22Rv1 (cell line): ENCODE measurements around the gene CABLES1.

ENCODE experiments used
- H3K27ac ChIP-seq: fragments of 450-650 bp; 2 replicates; pipeline ENCODE4 v1.5.1; 2017
- ZFX ChIP-seq: fragments of 450-650 bp; IDR thresholded peaks from 2 replicates; pipeline ENCODE4 v1.6.1; 2017; ENCODE audit warnings: antibody characterized with exemption, borderline replicate concordance
- TF ChIP-seq, protein P1 (sequence below): fragments of 450-650 bp; IDR thresholded peaks from 2 replicates; pipeline ENCODE4 v1.5.1; 2017; ENCODE audit warnings: mild to moderate bottlenecking

The CABLES1 gene

DNA sequence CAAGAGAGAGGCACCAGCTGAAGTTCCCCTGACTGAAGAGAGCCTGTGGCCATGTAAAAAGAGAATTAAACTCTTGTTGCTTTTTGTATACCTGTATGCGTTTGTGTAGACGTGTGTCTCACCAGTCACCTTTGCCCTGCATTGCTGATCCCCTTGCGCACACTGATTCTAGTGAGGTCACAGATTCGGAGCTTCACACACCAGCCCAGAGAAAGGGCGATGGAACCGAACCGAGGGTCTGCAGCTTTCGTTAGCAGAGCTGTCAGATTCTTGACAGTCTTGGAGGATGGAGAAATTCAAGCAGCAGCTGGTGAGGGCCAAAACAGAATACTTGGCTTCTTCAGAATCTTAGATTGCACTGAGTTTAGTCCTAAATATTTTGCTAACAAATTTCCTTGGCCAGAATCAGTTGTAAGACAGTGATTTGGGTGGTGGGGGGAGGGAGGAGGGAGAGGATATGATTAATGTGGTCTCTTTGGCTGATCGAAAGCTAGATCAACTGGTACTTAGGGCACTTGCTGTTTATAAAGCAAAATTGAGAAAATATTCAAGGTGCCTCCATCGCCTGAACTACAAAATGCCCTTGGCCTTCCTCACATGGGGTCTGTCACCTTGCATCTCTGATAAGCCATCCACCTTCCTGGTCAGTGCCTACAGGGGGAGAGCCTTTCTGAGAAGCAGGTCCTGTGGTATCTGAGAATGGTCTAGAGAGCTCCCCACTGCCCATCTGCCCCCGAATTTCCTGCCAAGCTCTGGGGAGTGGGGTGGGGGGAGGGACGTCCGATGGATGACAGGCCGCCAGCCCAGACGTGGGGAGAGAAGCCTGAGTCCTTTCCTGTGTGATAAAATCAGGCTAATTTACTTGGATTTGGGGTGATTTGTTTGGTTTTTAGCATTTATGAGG is 123.5 kb downstream of the CABLES1 start:
- TF ChIP-seq ZFX: no peak
- TF ChIP-seq, protein P1, sequence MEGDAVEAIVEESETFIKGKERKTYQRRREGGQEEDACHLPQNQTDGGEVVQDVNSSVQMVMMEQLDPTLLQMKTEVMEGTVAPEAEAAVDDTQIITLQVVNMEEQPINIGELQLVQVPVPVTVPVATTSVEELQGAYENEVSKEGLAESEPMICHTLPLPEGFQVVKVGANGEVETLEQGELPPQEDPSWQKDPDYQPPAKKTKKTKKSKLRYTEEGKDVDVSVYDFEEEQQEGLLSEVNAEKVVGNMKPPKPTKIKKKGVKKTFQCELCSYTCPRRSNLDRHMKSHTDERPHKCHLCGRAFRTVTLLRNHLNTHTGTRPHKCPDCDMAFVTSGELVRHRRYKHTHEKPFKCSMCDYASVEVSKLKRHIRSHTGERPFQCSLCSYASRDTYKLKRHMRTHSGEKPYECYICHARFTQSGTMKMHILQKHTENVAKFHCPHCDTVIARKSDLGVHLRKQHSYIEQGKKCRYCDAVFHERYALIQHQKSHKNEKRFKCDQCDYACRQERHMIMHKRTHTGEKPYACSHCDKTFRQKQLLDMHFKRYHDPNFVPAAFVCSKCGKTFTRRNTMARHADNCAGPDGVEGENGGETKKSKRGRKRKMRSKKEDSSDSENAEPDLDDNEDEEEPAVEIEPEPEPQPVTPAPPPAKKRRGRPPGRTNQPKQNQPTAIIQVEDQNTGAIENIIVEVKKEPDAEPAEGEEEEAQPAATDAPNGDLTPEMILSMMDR: no peak
- H3K27ac ChIP-seq: no peak overlapping the region

DNA sequence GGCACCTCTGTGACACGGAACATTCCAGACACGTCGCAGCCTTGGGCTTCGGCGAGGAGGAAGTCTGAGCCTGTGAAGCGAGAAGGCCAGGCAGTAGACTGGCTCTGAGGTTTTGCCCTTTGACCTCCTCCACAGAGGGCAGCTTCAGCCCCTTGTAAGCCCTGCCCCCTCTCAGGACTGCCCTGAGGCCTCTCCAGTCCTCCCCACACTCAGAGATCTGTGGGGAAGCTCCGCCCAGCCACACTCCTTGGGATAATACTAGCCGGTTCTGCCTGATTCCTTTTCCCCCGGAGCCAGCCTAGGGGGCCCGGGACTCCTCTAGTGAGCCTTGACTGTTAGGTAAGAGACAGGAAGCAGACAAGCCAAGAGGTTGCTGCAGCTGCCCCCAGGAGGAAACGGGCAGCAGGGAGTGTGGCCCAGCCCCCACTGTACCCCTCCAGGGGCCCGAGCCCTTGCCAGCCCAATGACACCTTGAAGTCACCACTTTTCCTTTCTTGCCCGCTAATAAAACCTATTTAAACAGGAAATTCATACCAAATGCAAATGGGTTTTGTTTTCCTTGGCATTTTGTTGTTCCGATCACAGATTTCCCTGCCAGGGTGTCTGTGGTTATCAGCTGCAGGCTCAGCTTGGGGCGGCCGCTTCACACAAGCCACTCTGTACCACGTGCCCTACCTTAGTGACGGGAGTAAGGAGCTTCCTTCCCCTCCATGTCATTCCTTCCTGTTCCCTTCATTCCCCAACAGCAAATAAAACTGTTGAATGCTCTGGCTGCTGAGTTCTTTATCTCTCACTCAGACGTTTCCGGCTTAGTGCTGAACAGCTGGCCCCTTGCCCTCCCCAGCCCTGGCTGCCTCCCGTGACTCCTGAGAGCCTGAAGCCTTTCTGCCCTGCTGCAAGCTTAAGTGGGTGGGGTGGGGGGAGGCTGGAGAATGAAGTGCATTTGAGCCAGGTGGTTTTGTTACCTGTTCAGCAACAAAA is 124.7 kb downstream of the CABLES1 start:
- no peak for TF ChIP-seq ZFX
- TF ChIP-seq, protein P1: no peak
- H3K27ac ChIP-seq: 0 out of 2 replicates have a peak overlapping the region, but pooled peaks have one; percentile 15

DNA sequence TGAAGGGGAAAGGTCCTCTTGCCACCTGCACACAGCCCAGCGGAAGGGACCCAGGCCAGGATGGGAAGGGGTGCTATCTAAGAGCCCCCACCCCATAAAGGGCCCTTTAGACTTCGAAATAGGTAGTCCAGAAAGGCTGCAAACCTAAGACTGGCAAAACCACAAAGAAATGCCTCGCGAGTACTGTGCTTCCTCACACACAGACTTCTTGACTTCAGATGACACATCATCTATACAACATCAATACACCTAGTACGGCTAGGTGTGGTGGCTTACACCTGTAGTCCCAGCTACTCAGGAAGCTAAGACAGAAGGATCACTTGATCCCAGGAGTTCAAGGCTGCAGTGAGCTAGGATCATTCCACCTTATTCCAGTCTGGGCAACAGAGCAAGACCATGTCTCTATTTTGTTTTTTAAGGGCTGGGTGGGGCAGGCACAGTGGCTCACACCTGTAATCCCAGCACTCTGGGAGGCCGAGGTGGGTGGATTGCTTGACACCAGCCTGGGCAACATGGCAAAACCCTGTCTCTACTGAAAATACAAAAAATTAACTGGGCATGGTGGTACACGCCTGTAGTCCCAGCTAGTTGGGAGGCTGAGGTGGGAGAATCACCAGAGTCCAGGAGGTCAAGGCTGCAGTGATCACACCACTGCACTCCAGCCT is 125.8 kb downstream of the CABLES1 start:
- TF ChIP-seq, protein P1: no peak
- no peak for TF ChIP-seq ZFX
- no peak overlapping the region for H3K27ac ChIP-seq

DNA sequence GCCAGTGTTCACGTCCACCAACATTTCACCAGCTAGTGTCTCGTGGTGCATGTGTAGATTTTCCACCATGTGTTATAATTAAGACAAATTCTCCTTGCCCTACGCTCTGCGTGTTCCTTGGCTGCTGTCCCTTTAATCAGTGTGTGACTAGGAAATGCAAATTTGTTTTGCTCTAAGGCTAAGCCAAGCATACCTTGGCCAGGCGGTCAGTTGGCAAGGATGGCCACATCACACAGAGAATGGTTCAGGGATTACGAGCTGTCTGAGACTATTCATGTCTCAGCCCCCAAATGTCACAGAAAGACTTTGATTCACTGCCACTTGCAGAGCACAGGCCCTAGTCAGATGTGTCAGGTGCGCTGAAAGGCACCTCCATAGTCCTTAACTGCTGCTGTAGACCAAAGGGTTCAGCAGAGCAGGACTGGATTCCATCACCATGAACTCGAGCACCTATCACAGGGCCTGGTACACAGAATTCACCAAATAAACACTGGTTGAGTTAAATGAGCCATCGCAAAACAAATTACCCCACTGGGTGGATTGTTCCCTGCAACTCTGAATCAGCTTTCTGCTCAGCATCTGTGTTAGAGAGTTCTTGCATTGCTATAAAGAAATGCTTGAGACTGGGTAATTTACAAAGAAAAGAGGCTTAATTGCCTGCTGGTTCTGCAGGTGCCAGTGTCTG is 128.4 kb downstream of the CABLES1 start:
- no peak overlapping the region for H3K27ac ChIP-seq
- TF ChIP-seq, protein P1: no peak
- TF ChIP-seq ZFX: no peak

DNA sequence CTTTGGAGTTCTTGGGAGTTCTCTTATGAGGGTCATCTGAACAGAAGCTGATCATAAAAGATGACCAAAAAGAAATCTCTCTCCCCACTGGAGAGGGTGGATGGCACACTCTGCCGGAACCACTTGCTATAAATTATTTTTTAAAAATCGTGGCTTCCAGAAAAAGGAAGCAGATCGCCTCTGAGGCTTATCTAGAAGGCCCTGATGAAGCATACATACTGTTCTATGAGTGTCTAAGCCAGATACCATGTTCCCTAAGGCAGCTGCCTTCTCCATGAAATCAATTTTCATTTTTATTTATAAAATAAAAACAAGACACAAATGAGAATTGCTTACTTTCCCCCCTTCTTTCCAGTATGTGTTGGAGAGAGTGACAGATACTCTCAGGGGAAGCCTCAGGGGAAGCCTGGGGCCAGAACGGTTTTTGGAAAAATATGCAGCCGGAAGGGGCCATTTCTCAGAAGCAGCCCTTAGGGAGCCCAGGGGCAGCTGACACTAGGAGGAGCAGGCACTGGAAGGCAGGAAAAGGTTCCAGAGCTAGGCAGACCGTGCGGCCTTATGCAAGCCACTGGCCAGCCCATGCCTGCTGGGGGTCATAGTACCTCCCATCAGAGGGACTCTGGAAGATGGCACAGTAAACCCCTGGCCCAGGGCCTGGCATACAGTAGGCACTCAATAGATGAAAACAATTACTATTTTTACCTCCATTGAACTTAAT is 130.6 kb downstream of the CABLES1 start:
- TF ChIP-seq ZFX: no peak
- TF ChIP-seq, protein P1: no peak
- no peak overlapping the region for H3K27ac ChIP-seq
